Measurements from ENCODE around the gene STKLD1.
"Not testable (repeated sequence)": the region's sequence is repeated elsewhere in the genome, so short reads cannot be mapped to it uniquely, and the experiment has no call there.

The STKLD1 gene

GRCh38 chr9:133384736-133385321 lies 8.7 kb downstream of the STKLD1 start:
- DNase-seq (ENCODE audit: extremely low read depth, low read depth) = no peak
- no peak overlapping the region for H3K4me3 ChIP-seq (replicated peaks; ENCODE audit: low read depth, low read length)
- no peak for TF ChIP-seq CTCF (IDR thresholded peaks at IDR 0.05; ENCODE audit: low read depth, low read length, missing control alignments)

- TF ChIP-seq CTCF (IDR thresholded peaks at IDR 0.05; ENCODE audit: low read depth, low read length, missing control alignments) = no peak
- no peak overlapping the region for H3K4me3 ChIP-seq (replicated peaks; ENCODE audit: low read depth, low read length)
- DNase-seq (ENCODE audit: extremely low read depth, low read depth) = no peak
These were observed 9.3 kb downstream of the STKLD1 start for GRCh38 chr9:133385452-133385851.

- no peak overlapping the region for H3K4me3 ChIP-seq (replicated peaks; ENCODE audit: low read depth, low read length)
- no peak for DNase-seq (ENCODE audit: extremely low read depth, low read depth)
- no peak for TF ChIP-seq CTCF (IDR thresholded peaks at IDR 0.05; ENCODE audit: low read depth, low read length, missing control alignments)
These were observed 10.2 kb downstream of the STKLD1 start for GRCh38 chr9:133386338-133386737.

GRCh38 chr9:133387680-133388079 lies 11.5 kb downstream of the STKLD1 start:
- no peak for DNase-seq (ENCODE audit: extremely low read depth, low read depth)
- no peak overlapping the region for H3K4me3 ChIP-seq (replicated peaks; ENCODE audit: low read depth, low read length)
- no peak for TF ChIP-seq CTCF (IDR thresholded peaks at IDR 0.05; ENCODE audit: low read depth, low read length, missing control alignments)

DNA sequence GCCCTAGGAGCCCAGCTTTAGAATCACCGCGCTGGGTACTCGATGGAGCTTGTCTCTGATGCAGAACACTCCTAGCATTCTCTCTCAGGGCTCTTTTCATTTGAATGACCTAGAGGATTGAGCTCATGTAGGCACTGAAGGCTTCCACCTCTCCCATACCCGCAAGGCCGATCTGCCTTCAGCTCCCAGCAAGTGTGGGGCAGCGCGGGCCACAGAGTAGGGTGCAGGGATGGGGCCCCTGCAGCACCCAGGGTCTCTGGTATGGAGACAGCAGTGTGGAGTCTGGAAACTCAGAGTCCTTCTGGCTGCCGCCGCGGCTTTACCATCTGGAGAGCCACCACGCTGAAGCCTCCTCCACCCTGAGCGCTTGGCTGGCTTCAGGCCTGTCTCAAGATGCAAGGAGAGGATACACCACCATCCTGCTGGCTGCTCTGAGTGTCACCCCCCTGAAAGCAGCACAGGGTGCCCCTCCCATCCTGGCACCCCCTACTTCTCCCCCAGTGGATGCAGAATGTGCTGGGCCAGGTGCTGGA lies 12.9 kb downstream of the STKLD1 start:
- DNase-seq (ENCODE audit: extremely low read depth, low read depth) = no peak
- H3K4me3 ChIP-seq (replicated peaks; ENCODE audit: low read depth, low read length) = no peak overlapping the region
- TF ChIP-seq CTCF (IDR thresholded peaks at IDR 0.05; ENCODE audit: low read depth, low read length, missing control alignments) = no peak

- H3K4me3 ChIP-seq (replicated peaks; ENCODE audit: low read depth, low read length) = no peak overlapping the region
- DNase-seq (ENCODE audit: extremely low read depth, low read depth) = no peak
- no peak for TF ChIP-seq CTCF (IDR thresholded peaks at IDR 0.05; ENCODE audit: low read depth, low read length, missing control alignments)
These were observed 13.4 kb downstream of the STKLD1 start for GRCh38 chr9:133389562-133389961.

DNA sequence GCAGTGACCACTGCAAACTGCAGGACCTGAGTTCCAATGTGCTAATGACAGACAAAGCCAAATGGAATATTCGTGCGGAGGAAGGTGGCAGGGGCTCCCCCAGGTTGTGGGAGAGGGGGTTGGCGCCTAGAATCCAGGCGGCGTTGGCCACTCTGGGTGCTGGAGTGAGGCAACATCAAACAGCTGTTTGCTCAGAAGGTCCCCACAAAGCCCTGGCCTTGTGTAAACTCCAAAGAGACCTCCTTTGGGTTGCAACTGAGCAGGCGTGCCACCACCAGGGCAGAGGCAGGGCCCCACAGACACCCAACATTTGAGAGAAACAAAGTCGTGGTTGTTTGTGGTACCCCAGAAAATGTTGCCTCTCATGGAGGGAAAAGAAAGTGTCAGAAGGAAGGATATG lies 14.5 kb downstream of the STKLD1 start:
- no peak overlapping the region for H3K4me3 ChIP-seq (replicated peaks; ENCODE audit: low read depth, low read length)
- no peak for DNase-seq (ENCODE audit: extremely low read depth, low read depth)
- no peak for TF ChIP-seq CTCF (IDR thresholded peaks at IDR 0.05; ENCODE audit: low read depth, low read length, missing control alignments)

- DNase-seq (ENCODE audit: extremely low read depth, low read depth); H3K4me3 ChIP-seq (replicated peaks; ENCODE audit: low read depth, low read length): not testable (repeated sequence)
These were observed 15.3 kb downstream of the STKLD1 start for GRCh38 chr9:133391449-133391848.

DNA sequence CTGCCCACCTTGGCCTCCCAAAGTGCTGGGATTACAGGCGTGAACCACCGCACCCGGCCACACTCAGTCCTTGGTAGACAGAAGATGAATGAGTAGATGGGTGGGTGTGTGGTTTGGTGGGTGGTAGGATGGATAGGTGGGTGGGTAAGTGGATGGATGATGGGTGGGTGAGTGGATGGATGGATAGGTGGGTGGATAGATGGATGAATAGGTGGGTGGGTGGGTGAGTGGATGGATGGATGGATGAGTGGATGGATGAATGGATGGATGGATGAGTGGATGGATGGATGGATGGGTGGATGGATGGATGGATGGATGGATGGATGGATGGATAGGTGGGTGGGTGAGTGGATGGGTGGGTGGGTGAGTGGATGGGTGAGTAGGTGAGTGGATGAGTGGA lies 16.1 kb downstream of the STKLD1 start:
- not testable (repeated sequence) for H3K4me3 ChIP-seq (replicated peaks; ENCODE audit: low read depth, low read length); DNase-seq (ENCODE audit: extremely low read depth, low read depth)
